Panc1 (cell line): ENCODE results near the gene ACACA. TPM values are rescaled to one million over a fixed set of nuclear protein-coding genes. Genes with fewer than 3 reads are reported as not detected.

Source experiments
- ATAC-seq: fragments of 200-7000 bp; cut with Tn5 transposase; 2 replicates; pipeline ENCODE4 v1.9.1; 2020; ENCODE audit warnings: mild to moderate bottlenecking, moderate library complexity
- BruUV-seq: library from RNA; stranded (reverse); fragments of 400-500 nt; replicated peaks from 2 replicates; lab custom pipeline; 2021; lab: Mats Ljungman, UMichigan
- CTCF ChIA-PET: fragments of 300-600 bp; sonication (Branson Sonifier 250); formaldehyde crosslinking; loops from one replicate; lab custom pipeline; 2022; ENCODE audit warnings: antibody characterized with exemption; lab: Charles Lee
- POLR2A ChIA-PET: fragments of 300-600 bp; sonication (Branson Sonifier 250); formaldehyde crosslinking; loops from one replicate; lab custom pipeline; 2022; ENCODE audit warnings: antibody characterized with exemption; lab: Charles Lee
- DNase-seq: peaks from one replicate; pipeline ENCODE4 v3.0.0-alpha.2; 2010; ENCODE audit warnings: low read depth, low spot score
- H3K27ac ChIP-seq: 2 replicates; pipeline ENCODE4 v1.5.1; 2011; ENCODE audit warnings: mild to moderate bottlenecking, low read length, inconsistent platforms
- H3K27me3 ChIP-seq: fragments of 200-500 bp; sonication (Bioruptor generic); 2 replicates; pipeline ENCODE4 v1.6.0; 2014; ENCODE audit warnings: low read length, inconsistent platforms; ENCODE audit not compliant: control insufficient read depth, insufficient read depth
- H3K36me3 ChIP-seq: fragments of 200-500 bp; sonication (Bioruptor generic); 2 replicates; pipeline ENCODE4 v1.5.1; 2014; ENCODE audit warnings: inconsistent platforms, mild to moderate bottlenecking, low read length, moderate library complexity; ENCODE audit not compliant: control insufficient read depth, insufficient read depth
- H3K4me1 ChIP-seq: 2 replicates; pipeline ENCODE4 v1.5.1; 2011; ENCODE audit warnings: inconsistent platforms, mild to moderate bottlenecking, low read length, moderate library complexity; ENCODE audit not compliant: control insufficient read depth, insufficient read depth
- H3K4me3 ChIP-seq, 2 experiments: 2 replicates each; pipeline ENCODE4 v1.5.1; 2011 to 2012; ENCODE audit warnings: low read depth in 2 of 2, low read length in 2 of 2, mild to moderate bottlenecking in 2 of 2, inconsistent platforms in 1 of 2, moderate library complexity in 1 of 2
- H3K9me3 ChIP-seq: fragments of 200-500 bp; sonication (Bioruptor generic); 2 replicates; pipeline ENCODE4 v1.5.1; 2014; ENCODE audit warnings: low read depth, mild to moderate bottlenecking, inconsistent platforms, low read length, moderate library complexity; ENCODE audit not compliant: control insufficient read depth, insufficient read depth
- POLR2AphosphoS5 ChIP-seq: IDR thresholded peaks from 2 replicates; pipeline ENCODE4 v1.6.1; 2012; ENCODE audit warnings: mild to moderate bottlenecking, low read depth, low read length, moderate library complexity
- SIN3A ChIP-seq: IDR thresholded peaks from 2 replicates; pipeline ENCODE4 v1.6.1; 2012; ENCODE audit warnings: low read depth, mild to moderate bottlenecking, low read length, moderate library complexity, borderline replicate concordance; ENCODE audit not compliant: insufficient read depth
- TCF7L2 ChIP-seq: IDR thresholded peaks from 2 replicates; pipeline ENCODE4 v1.6.1; 2011; ENCODE audit warnings: mild to moderate bottlenecking, low read depth, low read length, inconsistent platforms
- in situ Hi-C: cut with HindIII; loops from 2 replicates; pipeline ENCODE4 v1.10.0; 2016; ENCODE audit warnings: low sequenced_read_pairs, low pct_unique_long_range_greater_than_20kb
- intact Hi-C: fragments of 100-400 bp; cut with micrococcal nuclease; formaldehyde crosslinking; loops from one replicate; pipeline ENCODE4 v1.10.0; 2022; ENCODE audit not compliant: unreplicated experiment
- total RNA-seq: library from RNA; stranded (reverse); gene quantifications from one replicate; pipeline ENCODE4 v1.2.1, GENCODE V29; 2021; ENCODE audit not compliant: unreplicated experiment
- TF ChIP-seq, protein P1 (sequence below), 2 experiments: IDR thresholded peaks; 2 replicates each; pipeline ENCODE4 v1.6.1; 2011 to 2012; ENCODE audit warnings: low read depth in 2 of 2, control low read depth in 1 of 2, low read length in 1 of 2, mild to moderate bottlenecking in 1 of 2, moderate library complexity in 1 of 2; ENCODE audit not compliant: insufficient read depth in 1 of 2
- TF ChIP-seq, protein P2 (sequence below): fragments of 450-650 bp; IDR thresholded peaks from 2 replicates; pipeline ENCODE4 v1.5.1; 2017; ENCODE audit warnings: mild to moderate bottlenecking

ACACA gene
- total RNA-seq, 1 experiment from 2014 or later: 131 TPM

DNA sequence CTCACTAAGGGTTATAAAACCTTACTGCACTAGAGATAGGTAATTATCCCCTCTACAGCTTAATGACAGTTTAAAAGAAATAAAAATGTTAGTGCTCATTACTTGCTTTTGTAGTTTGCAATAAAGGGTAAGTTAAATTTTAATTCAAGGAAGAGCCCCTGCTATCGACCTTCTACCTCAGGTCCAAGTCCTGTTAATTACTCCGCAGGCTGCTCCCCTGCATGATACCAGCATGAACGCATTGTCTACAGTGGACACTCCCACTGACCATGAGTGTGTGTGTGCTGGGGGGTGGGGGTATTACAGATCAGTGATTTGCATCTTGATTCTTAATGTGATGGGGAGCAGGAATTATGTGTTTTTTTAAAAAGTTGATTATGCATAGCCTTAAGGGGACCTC, 354.8 kb downstream of the ACACA start:
- no TSS peak for BruUV-seq
- in situ Hi-C loops: no loop called here
- POLR2A ChIA-PET: no interaction called here

DNA sequence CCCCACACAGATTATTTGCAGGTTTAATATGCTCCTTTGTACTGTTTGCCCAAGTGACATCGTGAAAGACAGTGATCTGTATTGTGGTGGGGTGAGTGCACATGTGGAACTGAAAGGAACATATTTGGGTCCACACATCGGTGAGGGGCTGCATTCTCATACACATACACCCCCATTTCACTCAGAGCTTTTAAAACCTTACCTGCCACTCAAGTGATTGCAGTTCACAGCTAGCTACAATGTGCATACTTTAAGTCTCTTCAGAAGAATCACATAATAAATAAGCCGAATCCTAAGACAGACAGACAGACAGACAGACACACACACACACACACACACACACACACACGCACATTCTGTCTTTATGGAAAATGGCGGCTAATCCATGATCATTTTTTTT, 355.3 kb downstream of the ACACA start:
- TF ChIP-seq POLR2AphosphoS5 (no peak), SIN3A (no peak), TCF7L2 (no peak)
- TF ChIP-seq, protein P1, sequence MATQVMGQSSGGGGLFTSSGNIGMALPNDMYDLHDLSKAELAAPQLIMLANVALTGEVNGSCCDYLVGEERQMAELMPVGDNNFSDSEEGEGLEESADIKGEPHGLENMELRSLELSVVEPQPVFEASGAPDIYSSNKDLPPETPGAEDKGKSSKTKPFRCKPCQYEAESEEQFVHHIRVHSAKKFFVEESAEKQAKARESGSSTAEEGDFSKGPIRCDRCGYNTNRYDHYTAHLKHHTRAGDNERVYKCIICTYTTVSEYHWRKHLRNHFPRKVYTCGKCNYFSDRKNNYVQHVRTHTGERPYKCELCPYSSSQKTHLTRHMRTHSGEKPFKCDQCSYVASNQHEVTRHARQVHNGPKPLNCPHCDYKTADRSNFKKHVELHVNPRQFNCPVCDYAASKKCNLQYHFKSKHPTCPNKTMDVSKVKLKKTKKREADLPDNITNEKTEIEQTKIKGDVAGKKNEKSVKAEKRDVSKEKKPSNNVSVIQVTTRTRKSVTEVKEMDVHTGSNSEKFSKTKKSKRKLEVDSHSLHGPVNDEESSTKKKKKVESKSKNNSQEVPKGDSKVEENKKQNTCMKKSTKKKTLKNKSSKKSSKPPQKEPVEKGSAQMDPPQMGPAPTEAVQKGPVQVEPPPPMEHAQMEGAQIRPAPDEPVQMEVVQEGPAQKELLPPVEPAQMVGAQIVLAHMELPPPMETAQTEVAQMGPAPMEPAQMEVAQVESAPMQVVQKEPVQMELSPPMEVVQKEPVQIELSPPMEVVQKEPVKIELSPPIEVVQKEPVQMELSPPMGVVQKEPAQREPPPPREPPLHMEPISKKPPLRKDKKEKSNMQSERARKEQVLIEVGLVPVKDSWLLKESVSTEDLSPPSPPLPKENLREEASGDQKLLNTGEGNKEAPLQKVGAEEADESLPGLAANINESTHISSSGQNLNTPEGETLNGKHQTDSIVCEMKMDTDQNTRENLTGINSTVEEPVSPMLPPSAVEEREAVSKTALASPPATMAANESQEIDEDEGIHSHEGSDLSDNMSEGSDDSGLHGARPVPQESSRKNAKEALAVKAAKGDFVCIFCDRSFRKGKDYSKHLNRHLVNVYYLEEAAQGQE (IDR thresholded peaks at IDR 0.05; ENCODE audit: insufficient read depth in 1 of 2, low read depth in 2 of 2, low read length in 1 of 2): no peak
- TF ChIP-seq, protein P2, sequence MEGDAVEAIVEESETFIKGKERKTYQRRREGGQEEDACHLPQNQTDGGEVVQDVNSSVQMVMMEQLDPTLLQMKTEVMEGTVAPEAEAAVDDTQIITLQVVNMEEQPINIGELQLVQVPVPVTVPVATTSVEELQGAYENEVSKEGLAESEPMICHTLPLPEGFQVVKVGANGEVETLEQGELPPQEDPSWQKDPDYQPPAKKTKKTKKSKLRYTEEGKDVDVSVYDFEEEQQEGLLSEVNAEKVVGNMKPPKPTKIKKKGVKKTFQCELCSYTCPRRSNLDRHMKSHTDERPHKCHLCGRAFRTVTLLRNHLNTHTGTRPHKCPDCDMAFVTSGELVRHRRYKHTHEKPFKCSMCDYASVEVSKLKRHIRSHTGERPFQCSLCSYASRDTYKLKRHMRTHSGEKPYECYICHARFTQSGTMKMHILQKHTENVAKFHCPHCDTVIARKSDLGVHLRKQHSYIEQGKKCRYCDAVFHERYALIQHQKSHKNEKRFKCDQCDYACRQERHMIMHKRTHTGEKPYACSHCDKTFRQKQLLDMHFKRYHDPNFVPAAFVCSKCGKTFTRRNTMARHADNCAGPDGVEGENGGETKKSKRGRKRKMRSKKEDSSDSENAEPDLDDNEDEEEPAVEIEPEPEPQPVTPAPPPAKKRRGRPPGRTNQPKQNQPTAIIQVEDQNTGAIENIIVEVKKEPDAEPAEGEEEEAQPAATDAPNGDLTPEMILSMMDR: no peak
- CTCF ChIA-PET: no interaction called here
- no peak overlapping the region for H3K4me3 ChIP-seq
- intact Hi-C loops: no loop called here
- H3K36me3 ChIP-seq: no peaks in the 10 kb centered on the region
- H3K27me3 ChIP-seq: no peaks in the 10 kb centered on the region
- no peaks in the 10 kb centered on the region; the same call in 1 of the 2 replicates for H3K4me1 ChIP-seq
- BruUV-seq: no TSS peak
- no peak overlapping the region for H3K27ac ChIP-seq
- no peaks in the 10 kb centered on the region for H3K9me3 ChIP-seq
- no peak for ATAC-seq
- POLR2A ChIA-PET: no interaction called here
- in situ Hi-C loops: no loop called here
- DNase-seq: no peak

More for the DNA sequence above, 354.8 kb downstream of the ACACA start:
- TF ChIP-seq, protein P2: no peak
- no peaks in the 10 kb centered on the region for H3K4me1 ChIP-seq
- no peaks in the 10 kb centered on the region for H3K27me3 ChIP-seq
- no peaks in the 10 kb centered on the region for H3K9me3 ChIP-seq
- CTCF ChIA-PET: no interaction called here
- H3K27ac ChIP-seq: no peak overlapping the region
- intact Hi-C loops: no loop called here
- DNase-seq: no peak
- no peaks in the 10 kb centered on the region for H3K36me3 ChIP-seq
- no peak overlapping the region for H3K4me3 ChIP-seq
- ATAC-seq: no peak
